Duodenal mucosa (tissue), 2 donors: ENCODE results near the gene MICAL3.
A peak's percentile ranks its signal among the peaks of the same experiment; 100 is the strongest.
"Not testable (repeated sequence)": the region's sequence is repeated elsewhere in the genome, so short reads cannot be mapped to it uniquely, and the experiment has no call there.

ENCODE experiments used
- H3K27ac ChIP-seq: one replicate; pipeline ENCODE4 v1.7.0; 2013; ENCODE audit warnings: low read depth, low read length
- H3K27me3 ChIP-seq, 2 donors: one replicate each; pipeline ENCODE4 v1.7.0; 2013; ENCODE audit warnings: low read length in 2 of 2, control low read depth in 1 of 2; ENCODE audit not compliant: insufficient read depth in 2 of 2, control insufficient read depth in 1 of 2
- H3K36me3 ChIP-seq, 2 donors: one replicate each; pipeline ENCODE4 v1.7.0; 2013; ENCODE audit warnings: low read length in 2 of 2, control low read depth in 1 of 2; ENCODE audit not compliant: insufficient read depth in 2 of 2, control insufficient read depth in 1 of 2
- H3K4me1 ChIP-seq, 2 donors: one replicate each; pipeline ENCODE4 v1.7.0; 2013; ENCODE audit warnings: low read length in 2 of 2, control low read depth in 1 of 2; ENCODE audit not compliant: insufficient read depth in 2 of 2, control insufficient read depth in 1 of 2
- H3K4me3 ChIP-seq, 2 donors: one replicate each; pipeline ENCODE4 v1.7.0; 2013; ENCODE audit warnings: low read length in 2 of 2, low read depth in 1 of 2
- H3K9ac ChIP-seq, 2 donors: one replicate each; pipeline ENCODE4 v1.7.0; 2013; ENCODE audit warnings: low read length in 2 of 2, low read depth in 1 of 2
- H3K9me3 ChIP-seq, 2 donors: one replicate each; pipeline ENCODE4 v1.7.0; 2013; ENCODE audit warnings: low read length in 2 of 2, control low read depth in 1 of 2; ENCODE audit not compliant: control insufficient read depth in 1 of 2

MICAL3 gene

DNA sequence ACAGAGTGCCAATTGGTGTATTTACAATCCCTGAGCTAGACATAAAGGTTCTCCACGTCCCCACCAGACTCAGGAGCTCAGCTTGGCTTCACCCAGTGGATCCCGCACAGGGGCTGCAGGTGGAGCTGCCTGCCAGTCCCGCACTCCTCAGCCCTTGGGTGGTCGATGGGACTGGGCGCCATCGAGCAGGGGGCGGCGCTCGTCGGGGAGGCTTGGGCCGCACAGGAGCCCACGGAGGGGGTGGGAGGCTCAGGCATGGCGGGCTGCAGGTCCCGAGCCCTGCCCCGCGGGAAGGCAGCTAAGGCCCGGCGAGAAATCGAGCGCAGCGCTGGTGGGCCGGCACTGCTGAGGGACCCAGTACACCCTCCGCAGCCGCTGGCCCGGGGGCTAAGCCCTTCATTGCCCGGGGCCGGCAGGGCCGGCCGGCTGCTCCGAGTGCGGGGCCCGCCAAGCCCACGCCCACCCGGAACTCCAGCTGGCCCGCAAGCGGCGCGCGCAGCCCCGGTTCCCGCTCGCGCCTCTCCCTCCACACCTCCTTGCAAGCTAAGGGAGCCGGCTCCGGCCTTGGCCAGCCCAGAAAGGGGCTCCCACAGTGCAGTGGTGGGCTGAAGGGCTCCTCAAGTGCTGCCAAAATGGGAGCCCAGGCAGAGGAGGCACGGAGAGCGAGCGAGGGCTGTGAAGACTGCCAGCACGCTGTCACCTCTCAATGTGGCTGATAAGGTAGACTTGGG is 29.0 kb upstream of the MICAL3 start:
- H3K4me1 ChIP-seq, result peaks cover 12 to 15% of the 10 kb centered on the region in 2 donors
- H3K4me3 ChIP-seq, H3K27me3 ChIP-seq, H3K27ac ChIP-seq, H3K9me3 ChIP-seq, H3K9ac ChIP-seq, H3K36me3 ChIP-seq: not testable (repeated sequence)

DNA sequence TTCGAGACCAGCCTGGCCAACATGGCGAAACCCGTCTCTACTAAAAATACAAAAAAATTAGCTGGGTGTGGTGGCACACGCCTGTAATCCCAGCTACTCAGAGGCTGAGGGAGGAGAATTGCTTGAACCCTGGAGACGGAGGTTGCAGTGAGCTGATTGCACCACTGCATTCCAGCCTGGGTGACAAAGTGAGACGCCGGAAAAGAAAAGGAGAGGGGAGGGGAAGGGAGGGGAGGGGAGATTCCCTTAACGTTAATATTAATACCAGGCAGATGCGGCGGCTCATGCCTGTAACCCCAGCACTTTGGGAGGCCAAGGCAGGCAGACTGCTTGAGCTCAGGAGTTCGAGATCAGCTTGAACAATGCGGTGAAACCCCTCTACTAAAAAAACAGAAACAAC is 26.8 kb upstream of the MICAL3 start:
- H3K36me3 ChIP-seq, H3K9me3 ChIP-seq, H3K27ac ChIP-seq, H3K27me3 ChIP-seq, H3K4me1 ChIP-seq, H3K9ac ChIP-seq, H3K4me3 ChIP-seq: not testable (repeated sequence)

DNA sequence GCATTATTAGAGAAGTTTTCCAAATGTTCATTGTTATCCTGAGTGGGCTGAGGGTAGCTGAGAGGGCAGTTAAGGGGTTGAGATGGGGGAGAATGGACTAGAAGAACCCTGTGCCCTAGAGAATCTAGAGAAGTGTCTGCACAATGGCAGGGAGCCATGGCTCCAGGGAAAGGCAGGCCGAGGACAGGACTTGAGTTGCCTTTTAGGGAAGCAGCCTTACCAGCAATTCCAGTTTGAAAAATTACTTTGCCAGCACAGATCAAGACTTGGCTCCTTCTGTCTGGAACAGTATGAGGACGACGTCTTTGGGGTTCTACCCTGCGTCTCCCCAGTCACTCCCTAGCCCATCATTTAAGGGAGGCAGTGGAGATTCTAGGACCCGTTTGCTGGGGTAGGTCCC is 25.7 kb upstream of the MICAL3 start:
- Histone ChIP-seq H3K27me3 (no peaks in the 10 kb centered on the region), H3K4me3 (no peak overlapping the region), H3K36me3 (no peaks in the 10 kb centered on the region), H3K9me3 (no peaks in the 10 kb centered on the region), H3K4me1 (peaks cover under 1 to 5% of the 10 kb centered on the region in 2 donors), H3K9ac (no peak overlapping the region), H3K27ac (no peak overlapping the region)

DNA sequence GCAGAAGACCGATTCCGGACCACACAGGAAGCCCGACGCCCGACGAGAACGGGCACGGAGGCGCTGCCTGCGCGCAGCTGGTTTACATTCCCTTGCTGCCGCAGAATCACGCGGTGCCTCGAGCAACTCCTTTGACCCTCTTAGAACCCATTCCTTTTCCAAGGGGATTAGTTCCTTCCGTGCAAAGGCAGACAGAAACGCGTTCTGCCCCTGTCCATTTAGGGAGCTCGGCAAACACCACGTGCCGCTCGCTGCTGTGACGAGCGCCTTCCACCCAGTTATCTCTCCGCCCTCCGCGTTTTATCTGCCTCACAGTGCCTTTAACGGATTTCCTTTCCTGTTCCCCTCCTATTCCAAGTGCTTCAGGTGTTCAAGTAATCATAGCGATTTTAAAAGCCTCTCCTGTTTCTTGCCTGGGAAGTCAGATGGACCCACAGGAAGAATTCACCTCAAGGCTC is 24.1 kb upstream of the MICAL3 start:
- no peaks in the 10 kb centered on the region for H3K36me3 ChIP-seq
- H3K9me3 ChIP-seq, result no peaks in the 10 kb centered on the region
- H3K27ac ChIP-seq, result no peak overlapping the region
- H3K4me1 ChIP-seq, result peaks cover 14% of the 10 kb centered on the region in 2 donors
- peak overlapping the region in 1 of 2 donors; percentile 23 for H3K9ac ChIP-seq
- no peaks in the 10 kb centered on the region for H3K27me3 ChIP-seq
- H3K4me3 ChIP-seq, result peak overlapping the region; percentile 44

DNA sequence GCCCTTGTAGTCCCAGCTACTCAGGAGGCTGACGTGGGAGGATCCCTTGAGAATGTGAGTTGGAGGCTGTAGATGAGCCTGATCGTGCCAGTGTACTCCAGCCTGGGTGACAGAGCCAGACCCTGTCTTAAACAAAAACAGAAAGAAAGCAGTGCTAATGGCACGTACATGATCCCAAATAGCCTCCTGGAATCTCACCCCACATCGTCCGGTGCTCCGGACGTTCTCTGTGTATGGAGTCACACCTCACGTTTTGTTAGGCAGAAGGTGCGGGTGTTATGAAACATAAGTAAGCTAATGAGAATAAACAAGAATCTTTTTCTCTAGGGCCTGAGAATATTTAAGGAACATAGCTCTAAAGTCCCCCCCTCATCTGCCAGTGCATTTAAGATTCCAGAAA is 23.7 kb upstream of the MICAL3 start:
- peak overlapping the region in 1 of 2 donors; percentile 23 for H3K9ac ChIP-seq
- peak overlapping the region; percentile 44 for H3K4me3 ChIP-seq
- H3K4me1 ChIP-seq, result peaks cover 14% of the 10 kb centered on the region in 2 donors
- H3K9me3 ChIP-seq, result no peaks in the 10 kb centered on the region
- no peak overlapping the region for H3K27ac ChIP-seq
- no peaks in the 10 kb centered on the region for H3K27me3 ChIP-seq
- no peaks in the 10 kb centered on the region for H3K36me3 ChIP-seq

DNA sequence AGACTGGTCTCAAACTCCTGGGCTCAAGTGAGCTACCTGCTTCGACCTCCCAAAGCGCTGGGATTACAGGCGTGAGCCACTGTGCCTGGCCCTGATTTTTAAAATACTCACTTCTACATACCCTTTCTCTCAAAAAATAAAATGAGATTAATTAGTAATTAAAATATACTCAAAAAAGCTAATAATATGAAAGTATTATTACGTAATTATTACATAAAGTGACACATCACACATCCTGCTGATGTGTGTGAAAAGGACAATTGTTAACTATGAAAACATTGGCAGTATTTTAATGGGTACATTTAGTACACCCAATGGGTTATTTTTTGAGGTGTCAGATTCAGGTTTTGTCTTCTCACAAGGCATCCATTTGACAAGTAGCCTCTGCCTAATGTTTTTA is 21.4 kb upstream of the MICAL3 start:
- Histone ChIP-seq H3K27ac (no peak overlapping the region), H3K9ac (no peak overlapping the region), H3K9me3 (no peaks in the 10 kb centered on the region), H3K36me3 (no peaks in the 10 kb centered on the region), H3K27me3 (no peaks in the 10 kb centered on the region), H3K4me1 (peaks cover 14% of the 10 kb centered on the region in 2 donors), H3K4me3 (no peak overlapping the region)

DNA sequence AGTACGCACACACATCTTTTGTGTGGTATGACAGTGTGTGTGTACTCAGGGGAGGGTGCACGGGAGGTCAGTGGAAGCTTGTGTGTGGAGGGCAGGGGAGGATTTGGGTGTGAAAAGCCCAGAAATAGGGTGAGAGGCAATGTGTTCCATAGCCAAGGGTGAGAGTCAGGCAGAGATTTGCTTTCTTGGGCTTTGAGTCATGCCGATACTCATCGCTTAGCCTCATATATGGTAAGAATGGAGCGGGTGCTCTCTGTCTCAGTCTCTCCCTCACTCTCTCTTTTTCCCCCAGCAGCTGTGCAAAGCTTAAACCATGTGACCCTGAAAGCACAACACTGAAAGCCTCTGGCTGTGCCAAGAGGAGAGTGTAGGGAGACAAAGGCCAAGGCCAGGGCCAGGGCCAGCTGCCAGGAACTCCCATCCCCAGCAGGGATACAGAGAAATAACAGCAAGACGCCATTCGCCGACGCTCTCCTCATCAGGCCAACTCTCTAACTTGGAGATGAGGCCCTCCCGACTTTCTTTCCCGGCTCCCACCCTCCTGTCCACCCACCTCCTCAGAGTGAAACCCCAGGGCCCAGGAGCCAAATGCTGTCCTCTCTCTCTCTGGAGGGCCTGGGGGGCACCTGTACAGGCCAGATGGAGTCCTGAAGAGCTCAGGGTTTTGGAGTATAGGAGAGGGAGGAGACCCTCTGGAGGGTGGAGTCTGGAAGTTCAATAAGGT is 20.3 kb upstream of the MICAL3 start:
- Histone ChIP-seq H3K4me1 (peaks cover 14% of the 10 kb centered on the region in 2 donors), H3K9ac (no peak overlapping the region), H3K27ac (no peak overlapping the region), H3K9me3 (no peaks in the 10 kb centered on the region), H3K27me3 (no peaks in the 10 kb centered on the region), H3K4me3 (no peak overlapping the region), H3K36me3 (no peaks in the 10 kb centered on the region)

DNA sequence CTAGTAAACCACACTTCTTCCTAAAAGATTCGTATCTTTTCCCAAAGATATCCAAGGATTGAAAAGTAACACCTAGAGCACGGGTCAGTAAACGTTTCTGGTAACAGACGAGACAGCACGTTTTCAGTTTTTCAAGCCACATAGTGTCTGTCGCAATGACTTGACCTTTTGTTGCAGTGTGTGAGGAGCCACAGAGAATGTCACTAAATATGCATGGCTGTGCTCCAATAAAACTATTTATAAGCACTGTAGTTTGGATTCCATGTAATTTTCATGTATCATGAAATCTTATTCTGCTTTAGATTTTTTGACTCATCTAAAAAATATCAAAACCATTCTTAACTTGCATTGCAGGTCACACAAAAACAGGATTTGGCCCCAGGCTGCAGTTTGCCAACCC is 18.3 kb upstream of the MICAL3 start:
- Histone ChIP-seq H3K27me3 (no peaks in the 10 kb centered on the region), H3K4me3 (no peak overlapping the region), H3K4me1 (peaks cover 14% of the 10 kb centered on the region in 2 donors), H3K27ac (no peak overlapping the region), H3K9me3 (no peaks in the 10 kb centered on the region), H3K36me3 (no peaks in the 10 kb centered on the region), H3K9ac (no peak overlapping the region)

DNA sequence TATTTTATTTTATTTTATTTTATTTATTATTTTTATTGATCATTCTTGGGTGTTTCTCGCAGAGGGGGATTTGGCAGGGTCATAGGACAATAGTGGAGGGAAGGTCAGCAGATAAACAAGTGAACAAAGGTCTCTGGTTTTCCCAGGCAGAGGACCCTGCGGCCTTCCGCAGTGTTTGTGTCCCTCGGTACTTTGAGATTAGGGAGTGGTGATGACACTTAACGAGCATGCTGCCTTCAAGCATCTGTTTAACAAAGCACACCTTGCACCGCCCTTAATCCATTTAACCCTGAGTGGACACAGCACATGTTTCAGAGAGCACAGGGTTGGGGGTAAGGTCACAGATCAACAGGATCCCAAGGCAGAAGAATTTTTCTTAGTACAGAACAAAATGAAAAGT is 16.5 kb upstream of the MICAL3 start:
- H3K4me1 ChIP-seq, result peaks cover 14% of the 10 kb centered on the region in 2 donors
- not testable (repeated sequence) for H3K27ac ChIP-seq, H3K36me3 ChIP-seq, H3K9me3 ChIP-seq, H3K4me3 ChIP-seq, H3K27me3 ChIP-seq, H3K9ac ChIP-seq

DNA sequence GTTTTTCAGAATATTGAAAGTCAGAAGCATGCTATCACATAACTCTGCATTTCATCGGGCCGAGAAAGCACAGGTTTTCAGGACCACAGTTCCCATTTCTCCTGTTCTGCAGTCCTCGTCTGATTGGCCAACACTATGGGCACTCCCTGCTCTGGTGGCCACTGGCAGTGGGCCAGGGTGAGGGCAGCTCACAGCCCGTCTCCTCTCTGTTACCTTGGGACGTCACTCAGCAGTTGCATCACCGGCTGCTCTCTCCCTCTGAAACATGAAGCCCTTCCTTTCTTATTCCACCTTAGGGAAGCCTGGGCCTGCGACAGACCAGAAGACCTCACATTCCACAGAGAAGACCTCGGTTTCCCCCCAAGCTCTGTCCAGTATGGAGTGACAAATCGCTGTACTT is 11.4 kb upstream of the MICAL3 start:
- Histone ChIP-seq H3K9me3 (no peaks in the 10 kb centered on the region), H3K4me1 (peaks cover 12 to 21% of the 10 kb centered on the region in 2 donors), H3K27ac (no peak overlapping the region), H3K36me3 (no peaks in the 10 kb centered on the region), H3K9ac (no peak overlapping the region), H3K4me3 (no peak overlapping the region), H3K27me3 (no peaks in the 10 kb centered on the region)
